K562 (cell line): ENCODE data around the gene UBTD1. TPM values are rescaled to one million over a fixed set of nuclear protein-coding genes. Genes with fewer than 3 reads are reported as not detected.

Experiments used
- ATAC-seq: fragments of 200-7000 bp; cut with Tn5 transposase; 3 replicates; pipeline ENCODE4 v1.9.1; 2020; ENCODE audit warnings: moderate library complexity
- BruUV-seq: library from RNA; stranded (reverse); fragments of 400-500 nt; replicated peaks from 2 replicates; lab custom pipeline; 2021; lab: Mats Ljungman, UMichigan
- CTCF ChIA-PET: fragments of 300-600 bp; formaldehyde crosslinking; extraction: SDS; loops from one replicate; lab custom pipeline; 2021; ENCODE audit warnings: low intra/inter-chr PET ratio; lab: Yijun Ruan, JAX
- POLR2A ChIA-PET: fragments of 300-600, 350-650 bp; sonication (Branson Sonifier 250); formaldehyde crosslinking; extraction: SDS; loops from one replicate; lab custom pipeline; 2021; ENCODE audit warnings: antibody characterized with exemption, inconsistent platforms; lab: Yijun Ruan, JAX
- DNase-seq, 4 experiments: peaks; one replicate each; pipeline versions ENCODE4 v3.0.0 to v3.0.0-alpha.2; 2011 to 2018; ENCODE audit warnings: low spot score in 3 of 4, mixed read lengths in 3 of 4; ENCODE audit errors: extremely low read depth in 1 of 4
- FAIRE-seq: peaks from 2 replicates; lab custom pipeline; 2011; peaks lifted over from hg19 to GRCh38; lab: Jason Lieb, UNC
- H2AFZ ChIP-seq: 2 replicates; pipeline ENCODE4 v1.6.0; 2011; ENCODE audit warnings: low read depth, low read length, control low read depth, inconsistent platforms
- H3K27ac ChIP-seq: fragments of 200-600 bp; 3 replicates; pipeline ENCODE4 v1.8.0; 2011; ENCODE audit warnings: low read depth, mild to moderate bottlenecking, control low read depth, inconsistent platforms, low read length, moderate library complexity, mixed read lengths; ENCODE audit errors: extremely low read depth
- H3K27me3 ChIP-seq, 2 experiments: fragments of 300-600 bp in 1 of 2; 2 replicates in 1 of 2; 3 replicates in 1 of 2; pipeline versions ENCODE4 v1.6.0 to v1.8.0; 2011; ENCODE audit warnings: inconsistent platforms in 2 of 2, low read length in 2 of 2, mild to moderate bottlenecking in 1 of 2, mixed read lengths in 1 of 2, moderate library complexity in 1 of 2; ENCODE audit not compliant: control insufficient read depth in 2 of 2, insufficient read depth in 2 of 2
- H3K36me3 ChIP-seq: fragments of 300-600 bp; 3 replicates; pipeline ENCODE4 v1.8.0; 2011; ENCODE audit warnings: mild to moderate bottlenecking, low read length, inconsistent platforms; ENCODE audit not compliant: control insufficient read depth, insufficient read depth
- H3K4me1 ChIP-seq, 2 experiments: fragments of 200-600 bp in 1 of 2; replicated peaks in 1 of 2; 2 replicates in 1 of 2; 3 replicates in 1 of 2; pipeline versions ENCODE4 v1.5.1 to v1.8.0; 2011; ENCODE audit warnings: inconsistent platforms in 2 of 2, low read length in 2 of 2, mild to moderate bottlenecking in 1 of 2, mixed read lengths in 1 of 2, moderate library complexity in 1 of 2; ENCODE audit not compliant: control insufficient read depth in 2 of 2, insufficient read depth in 2 of 2
- H3K4me2 ChIP-seq: 2 replicates; pipeline ENCODE4 v1.6.1; 2011; ENCODE audit warnings: low read length, control low read depth, inconsistent platforms, mixed read lengths; ENCODE audit not compliant: insufficient read depth
- H3K4me3 ChIP-seq: fragments of 200-600 bp; sonication (generic), shearing (Covaris generic); 2 replicates; pipeline ENCODE4 v1.5.1; 2016; ENCODE audit warnings: control low read depth, inconsistent platforms
- H3K79me2 ChIP-seq: fragments of 200-600 bp; 3 replicates; pipeline ENCODE4 v1.8.0; 2011; ENCODE audit warnings: low read length, inconsistent platforms; ENCODE audit not compliant: control insufficient read depth, insufficient read depth
- H3K9ac ChIP-seq, 2 experiments: 2 replicates each; pipeline versions ENCODE4 v1.6.0 to v1.6.1; 2011; ENCODE audit warnings: low read depth in 2 of 2, low read length in 2 of 2, control low read depth in 1 of 2, inconsistent platforms in 1 of 2, mild to moderate bottlenecking in 1 of 2, mixed read lengths in 1 of 2; ENCODE audit not compliant: insufficient read depth in 1 of 2
- H3K9me1 ChIP-seq: one replicate; pipeline ENCODE4 v1.6.0; 2011; ENCODE audit warnings: inconsistent platforms, mild to moderate bottlenecking, low read length, moderate library complexity; ENCODE audit not compliant: control insufficient read depth, insufficient read depth
- H3K9me3 ChIP-seq: replicated peaks from 2 replicates; pipeline ENCODE4 v1.5.1; 2011; ENCODE audit warnings: low read depth, low read length, inconsistent platforms; ENCODE audit not compliant: control insufficient read depth, insufficient read depth
- H4K20me1 ChIP-seq: replicated peaks from 2 replicates; pipeline ENCODE4 v1.6.1; 2011; ENCODE audit warnings: low read length, inconsistent platforms, mixed read lengths; ENCODE audit not compliant: control insufficient read depth, insufficient read depth
- CBFA2T3 ChIP-seq: fragments of 450-650 bp; IDR thresholded peaks from 2 replicates; pipeline ENCODE4 v1.6.1; 2017
- ELF1 ChIP-seq: fragments of 200-800 bp; sonication (Bioruptor generic); IDR thresholded peaks from 2 replicates; pipeline ENCODE4 v1.6.1; 2016; ENCODE audit warnings: missing genetic modification characterization, missing compliant biosample characterization
- GTF2B ChIP-seq: IDR thresholded peaks from 2 replicates; pipeline ENCODE4 v1.6.1; 2011; ENCODE audit not compliant: insufficient read length; ENCODE audit errors: extremely low read depth
- HMGN3 ChIP-seq: IDR thresholded peaks from 2 replicates; pipeline ENCODE4 v1.6.1; 2011; ENCODE audit warnings: borderline replicate concordance, low read depth, mild to moderate bottlenecking, mixed read lengths, low read length; ENCODE audit not compliant: insufficient read length; ENCODE audit errors: extremely low read depth
- NCOR1 ChIP-seq: fragments of 450-650 bp; IDR thresholded peaks from 2 replicates; pipeline ENCODE4 v1.6.1; 2016; ENCODE audit warnings: mild to moderate bottlenecking, moderate library complexity
- SP1 ChIP-seq: sonication (generic); formaldehyde crosslinking; IDR thresholded peaks from 2 replicates; pipeline ENCODE4 v1.8.1; 2022; ENCODE audit warnings: mild to moderate bottlenecking, missing genetic modification reagents
- WGBS: fragments of 100-300 bp; shearing (Covaris generic); methylation state at CpG from one replicate; pipeline ENCODE4 v1.1.6; 2016; ENCODE audit warnings: low coverage, mixed read lengths; ENCODE audit not compliant: insufficient coverage; ENCODE audit errors: missing lambda C conversion rate; 5-methylcytosine and 5-hydroxymethylcytosine counted together
- in situ Hi-C: fragments of 300-500 bp; cut with MboI; formaldehyde crosslinking; loops from 4 replicates; pipeline ENCODE4 v1.15.0; 2018; ENCODE audit warnings: inconsistent platforms, mixed read lengths
- intact Hi-C: fragments of 100-400 bp; cut with micrococcal nuclease; formaldehyde crosslinking; loops from 2 replicates; pipeline ENCODE4 v1.14.2; 2022
- polyA plus RNA-seq, 8 experiments: library from polyadenylated mRNA; depleted of rRNA in 4 of 8; stranded (reverse) in 5 of 8; unstranded in 3 of 8; fragments of >200 nt; fragmentation: Nextera tagmentation in 2 of 8; fragmentation: Illumina TruSeq in 1 of 8; extraction: Ambion mirVana in 2 of 8; extraction: Trizol in 1 of 8; gene quantifications; 2 replicates each; pipeline versions ENCODE4 v1.2.1 to v1.2.3, GENCODE V29; 2011 to 2014; ENCODE audit warnings: inconsistent platforms in 1 of 8, missing spikeins in 1 of 8
- total RNA-seq, 7 experiments: library from RNA; depleted of rRNA in 6 of 7; stranded (reverse); fragments of >200 nt in 6 of 7; fragmentation: Illumina TruSeq in 2 of 7; extraction: Trizol in 2 of 7; gene quantifications; 2 replicates each; pipeline versions ENCODE4 v1.2.1 to v1.2.3, GENCODE V29; 2011 to 2021; ENCODE audit warnings: low replicate concordance in 1 of 7

Gene UBTD1
- total and polyA plus RNA-seq, 9 of the 15 experiments (the other 6 are each of a cell fraction or from before 2014, with no cell fraction given): 0.08 to 1.6 (median 0.81) TPM; not detected in 1

GRCh38 chr10:97549587-97550322 is 51.0 kb downstream of the UBTD1 start (continued):
- TF ChIP-seq GTF2B (no peak), ELF1 (tag) (no peak), SP1 (CRISPR knock-in tag) (no peak)

- no peak for FAIRE-seq
- H3K9me1 ChIP-seq: no peaks in the 10 kb centered on the region
- TF ChIP-seq CBFA2T3 (peak; percentile 49; the same call in 1 of the 2 replicates), HMGN3 (no peak), NCOR1 (0 out of 2 replicates have a peak, but pooled peaks have one; percentile 7)
- TF ChIP-seq, all 486 proteins: peak for 2
- ChIA-PET CTCF (no interaction called here), POLR2A (interaction anchor here (0.6 to 0.7 kb wide), 2 partner anchors 38 to 40 kb away, joined by 3 read pairs; no protein-coding TSS in a partner anchor)
- 45% methylated on average over 9 of the region's 10 CpGs for WGBS
- no peak overlapping the region for H3K4me3 ChIP-seq
- H3K4me2 ChIP-seq: no peak overlapping the region
- in situ Hi-C loops (no loop called here), intact Hi-C loops (loop anchor here (5.0 kb wide), 2 partner anchors 88 to 143 kb away; no protein-coding TSS in a partner anchor)
- H3K9ac ChIP-seq: peak overlapping the region in 1 of 2 experiments; percentile 17; a peak in 1 of 4 replicates
- no peak overlapping the region for H2AFZ ChIP-seq
- DNase-seq: no peak
- BruUV-seq: no TSS peak
- H3K9me3 ChIP-seq: no peaks in the 10 kb centered on the region
- no peaks in the 10 kb centered on the region for H3K36me3 ChIP-seq
- no peaks in the 10 kb centered on the region for H3K79me2 ChIP-seq
- no peaks in the 10 kb centered on the region for H4K20me1 ChIP-seq
- ATAC-seq: peak; percentile 38; the same call in 2 of the 3 replicates
- H3K27me3 ChIP-seq: no peaks in the 10 kb centered on the region
- no peaks in the 10 kb centered on the region; a peak in 2 of 5 replicates for H3K4me1 ChIP-seq
- H3K27ac ChIP-seq: no peak overlapping the region
Observed at GRCh38 chr10:97550336-97551149, 51.8 kb downstream of the UBTD1 start.
